Muscle of back (tissue), 11 donors: ENCODE measurements around the gene FAM161B. TPM values are rescaled to one million over a fixed set of nuclear protein-coding genes. Genes with fewer than 3 reads are reported as not detected.

ENCODE experiments used
- DNase-seq, 3 donors: peaks; one replicate each; pipeline versions ENCODE4 v3.0.0 to v3.0.0-alpha.2; 2013
- polyA plus RNA-seq, 10 donors: library from polyadenylated mRNA; unstranded; fragments of 120-200 nt; gene quantifications; one replicate each; pipeline ENCODE4 v1.2.1, GENCODE V29; 2013; ENCODE audit not compliant: insufficient read length in 10 of 10

Gene FAM161B
- polyA plus RNA-seq, 10 donors, result 6.7 to 10.1 (median 8.4) TPM

DNA sequence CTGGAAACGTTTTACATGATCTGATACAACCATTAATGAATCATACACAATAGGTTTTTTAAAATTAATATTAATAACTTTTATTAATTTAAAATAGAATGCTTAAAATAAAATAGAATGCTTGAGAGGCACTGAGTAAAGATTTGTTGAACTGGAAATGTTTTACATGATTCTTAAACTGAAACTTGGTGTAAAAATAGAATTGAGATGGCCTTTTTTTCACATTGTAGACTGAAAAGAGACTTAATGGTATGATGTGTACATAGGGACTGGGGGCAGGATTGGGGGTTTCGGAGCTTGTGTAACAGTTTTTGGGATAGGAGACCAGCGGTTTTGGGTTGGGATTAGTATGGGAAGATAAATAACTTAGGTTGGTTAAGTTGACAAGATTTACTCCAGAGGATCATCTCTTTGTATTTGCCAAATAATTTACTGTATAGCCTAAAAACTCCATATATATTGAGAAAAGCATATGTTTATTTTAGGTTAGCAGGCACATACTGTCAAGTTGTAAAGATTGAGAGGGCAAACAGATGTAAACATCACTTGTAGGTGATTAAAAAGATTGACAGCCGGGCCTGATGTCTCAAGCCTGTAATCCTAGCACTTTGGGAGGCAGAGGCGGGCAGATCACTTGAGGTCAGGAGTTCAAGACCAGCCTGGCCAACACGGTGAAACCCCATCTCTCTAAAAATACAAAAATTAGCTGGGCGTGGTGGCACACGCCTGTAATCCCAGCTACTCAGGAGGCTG, 65.3 kb downstream of the FAM161B start:
- DNase-seq, result no peak

Other genes starting within 250 kb of the FAM161B start
- 10 to 100 TPM; 19.9 to 37.9 (median 26.3) TPM for gene PNMA1, start 235.7 kb downstream of the FAM161B start, polyA plus RNA-seq
- gene PTGR2, start 98.3 kb downstream of the FAM161B start, polyA plus RNA-seq, result 10 to 100 TPM in 3 of 10 donors, 1 to 10 TPM in 7; 4.9 to 13.0 (median 7.7) TPM
- 10 to 100 TPM; 26.1 to 38.3 (median 32.8) TPM for gene ZNF410, start 63.2 kb downstream of the FAM161B start, polyA plus RNA-seq
- gene COQ6, start 208 bp upstream of the FAM161B start, polyA plus RNA-seq, result 10 to 100 TPM; 25.8 to 46.2 (median 42.6) TPM
- gene ENTPD5, start 69.2 kb upstream of the FAM161B start, polyA plus RNA-seq, result 10 to 100 TPM; 11.1 to 18.1 (median 14.1) TPM
- gene BBOF1, start 69.3 kb upstream of the FAM161B start, polyA plus RNA-seq, result 10 to 100 TPM in 2 of 10 donors, 1 to 10 TPM in 8; 5.5 to 21.4 (median 8.4) TPM
- 10 to 100 TPM in 9 of 10 donors, 1 to 10 TPM in 1; 7.0 to 15.6 (median 14.0) TPM for gene ALDH6A1, start 134.4 kb upstream of the FAM161B start, polyA plus RNA-seq
- gene LIN52, start 134.9 kb upstream of the FAM161B start, polyA plus RNA-seq, result 10 to 100 TPM in 7 of 10 donors, 1 to 10 TPM in 3; 6.8 to 14.1 (median 10.7) TPM